AG10803 (cell line): ENCODE data around the gene RECQL.
"Not testable (repeated sequence)": the region's sequence is repeated elsewhere in the genome, so short reads cannot be mapped to it uniquely, and the experiment has no call there.

Experiments used
- DNase-seq: peaks from one replicate; pipeline ENCODE4 v3.0.0; 2010; ENCODE audit warnings: low read depth
- H3K4me3 ChIP-seq: 2 replicates; pipeline ENCODE4 v1.5.1; 2011; ENCODE audit warnings: mild to moderate bottlenecking, low read length, control low read depth
- TF ChIP-seq, protein P1 (sequence below): conservative IDR thresholded peaks from 2 replicates; pipeline ENCODE4 v1.5.1; 2011; ENCODE audit warnings: mild to moderate bottlenecking, low read length, control low read depth, inconsistent platforms

RECQL gene

DNA sequence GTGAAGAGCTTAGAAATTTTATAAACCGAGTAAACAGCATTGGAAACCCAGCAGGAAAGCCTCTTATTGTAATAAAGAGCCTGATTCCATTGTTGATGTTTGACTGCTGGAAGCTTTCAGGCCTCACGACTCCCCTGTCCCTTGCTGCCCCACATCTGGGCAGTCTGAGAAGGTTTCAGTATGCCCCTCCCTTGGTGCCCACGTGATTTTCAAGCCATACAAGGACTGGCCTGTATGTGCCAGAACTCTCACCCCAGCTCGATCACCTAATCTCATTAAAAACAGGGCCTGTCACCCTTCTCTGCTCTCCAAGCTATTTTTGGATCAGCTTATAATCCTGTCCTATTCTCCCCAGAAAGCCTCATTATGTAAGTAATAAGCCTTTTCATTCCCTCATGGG, 71.4 kb downstream of the RECQL start:
- TF ChIP-seq, protein P1, sequence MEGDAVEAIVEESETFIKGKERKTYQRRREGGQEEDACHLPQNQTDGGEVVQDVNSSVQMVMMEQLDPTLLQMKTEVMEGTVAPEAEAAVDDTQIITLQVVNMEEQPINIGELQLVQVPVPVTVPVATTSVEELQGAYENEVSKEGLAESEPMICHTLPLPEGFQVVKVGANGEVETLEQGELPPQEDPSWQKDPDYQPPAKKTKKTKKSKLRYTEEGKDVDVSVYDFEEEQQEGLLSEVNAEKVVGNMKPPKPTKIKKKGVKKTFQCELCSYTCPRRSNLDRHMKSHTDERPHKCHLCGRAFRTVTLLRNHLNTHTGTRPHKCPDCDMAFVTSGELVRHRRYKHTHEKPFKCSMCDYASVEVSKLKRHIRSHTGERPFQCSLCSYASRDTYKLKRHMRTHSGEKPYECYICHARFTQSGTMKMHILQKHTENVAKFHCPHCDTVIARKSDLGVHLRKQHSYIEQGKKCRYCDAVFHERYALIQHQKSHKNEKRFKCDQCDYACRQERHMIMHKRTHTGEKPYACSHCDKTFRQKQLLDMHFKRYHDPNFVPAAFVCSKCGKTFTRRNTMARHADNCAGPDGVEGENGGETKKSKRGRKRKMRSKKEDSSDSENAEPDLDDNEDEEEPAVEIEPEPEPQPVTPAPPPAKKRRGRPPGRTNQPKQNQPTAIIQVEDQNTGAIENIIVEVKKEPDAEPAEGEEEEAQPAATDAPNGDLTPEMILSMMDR: no peak
- no peak for DNase-seq
- no peak overlapping the region for H3K4me3 ChIP-seq

DNA sequence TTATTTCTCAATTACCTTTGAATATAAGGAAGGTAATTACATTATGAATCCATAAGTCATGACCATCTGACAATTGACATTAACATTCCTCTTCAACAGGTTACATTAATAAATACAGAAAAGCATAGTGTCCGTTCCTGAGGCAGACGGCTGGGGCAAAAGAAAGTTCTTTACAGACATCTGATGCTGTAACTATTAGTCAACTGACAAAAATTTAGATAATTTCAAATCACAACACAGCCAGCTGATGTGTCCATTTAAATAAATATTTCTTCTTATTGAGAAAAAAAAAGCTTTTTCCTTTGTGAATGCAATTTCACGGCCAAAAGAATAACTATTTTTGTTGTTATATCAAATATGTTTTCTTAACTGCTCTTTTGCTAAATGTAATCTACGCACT, 73.2 kb downstream of the RECQL start:
- DNase-seq: no peak
- H3K4me3 ChIP-seq: no peak overlapping the region
- TF ChIP-seq, protein P1: no peak

DNA sequence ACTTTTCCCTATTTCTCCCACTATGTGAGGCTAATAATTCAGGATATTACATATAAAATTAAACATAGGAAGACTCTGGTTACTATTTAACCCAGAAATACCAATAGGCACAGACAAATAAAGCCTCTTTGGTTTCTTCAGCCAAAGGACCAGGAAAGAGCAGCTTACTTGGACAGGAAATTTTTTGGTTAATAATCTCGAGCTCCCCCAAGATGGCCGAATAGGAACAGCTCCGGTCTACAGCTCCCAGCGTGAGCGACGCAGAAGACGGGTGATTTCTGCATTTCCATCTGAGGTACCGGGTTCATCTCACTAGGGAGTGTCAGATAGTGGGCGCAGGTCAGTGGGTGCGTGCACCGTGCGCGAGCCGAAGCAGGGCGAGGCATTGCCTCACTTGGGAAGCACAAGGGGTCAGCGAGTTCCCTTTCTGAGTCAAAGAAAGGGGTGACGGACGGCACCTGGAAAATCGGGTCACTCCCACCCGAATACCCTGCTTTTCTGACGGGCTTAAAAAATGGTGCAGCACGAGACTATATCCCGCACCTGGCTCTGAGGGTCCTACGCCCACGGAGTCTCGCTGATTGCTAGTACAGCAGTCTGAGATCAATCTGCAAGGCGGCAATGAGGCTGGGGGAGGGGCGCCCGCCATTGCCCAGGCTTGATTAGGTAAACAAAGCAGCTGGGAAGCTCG, 82.3 kb downstream of the RECQL start:
- not testable (repeated sequence) for DNase-seq, H3K4me3 ChIP-seq
